ENCODE data around the gene SEMA3E.

SEMA3E gene

GRCh38 chr7:83321011-83321410 lies 327.9 kb downstream of the SEMA3E start:
- H3K4me3 ChIP-seq (ENCODE audit: low read depth, low read length) = no peak overlapping the region
- TF ChIP-seq CTCF (conservative IDR thresholded peaks at IDR 0.05; ENCODE audit: low read depth, low read length) = no peak
- DNase-seq (ENCODE audit: low read depth) = no peak

DNA sequence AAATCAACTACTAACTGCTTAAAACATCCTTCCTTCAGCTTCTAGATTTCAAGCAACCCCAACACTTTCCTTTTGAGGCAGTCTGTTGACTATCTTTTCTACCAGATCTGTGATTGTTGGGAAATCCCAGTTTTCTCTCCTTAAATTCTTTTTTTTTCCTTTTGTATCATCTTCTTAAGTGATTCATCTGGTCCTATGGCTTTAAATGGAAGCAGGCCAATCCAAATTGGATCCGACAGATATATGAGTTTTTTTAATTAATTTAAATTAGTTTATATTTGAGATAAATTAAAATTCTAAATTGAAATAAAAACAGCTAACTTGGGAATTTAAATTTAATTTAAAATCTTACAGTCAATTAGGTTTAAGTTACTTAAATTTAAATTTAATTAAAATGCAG lies 335.0 kb downstream of the SEMA3E start:
- TF ChIP-seq CTCF (conservative IDR thresholded peaks at IDR 0.05; ENCODE audit: low read depth, low read length) = no peak
- no peak overlapping the region for H3K4me3 ChIP-seq (ENCODE audit: low read depth, low read length)
- DNase-seq (ENCODE audit: low read depth) = no peak

Data from choroid plexus epithelial cell (primary cell).